ENCODE data around the gene PRTFDC1. TPM values are rescaled to one million over a fixed set of nuclear protein-coding genes. Genes with fewer than 3 reads are reported as not detected.

PRTFDC1 gene
- polyA plus RNA-seq, 1 donor (not counting 4 experiments of a cell fraction or from before 2014, with no cell fraction given): 2.2 TPM

- DNase-seq (ENCODE audit: low read depth, low spot score) (no peak), FAIRE-seq (no peak)
- no peak overlapping the region for H3K4me3 ChIP-seq (ENCODE audit: control insufficient read depth in 2 of 3, extremely low read depth in 1 of 3, insufficient read depth in 2 of 3, low read depth in 1 of 3, low read length in 3 of 3)
- H3K9me3 ChIP-seq (ENCODE audit: control insufficient read depth, low read depth, low read length): no peaks in the 10 kb centered on the region
- H3K36me3 ChIP-seq (ENCODE audit: control insufficient read depth in 2 of 2, extremely low read depth in 1 of 2, insufficient read depth in 2 of 2, low read length in 2 of 2): no peaks in the 10 kb centered on the region
- H2AFZ ChIP-seq (ENCODE audit: control insufficient read depth, low read length): no peak overlapping the region
- H4K20me1 ChIP-seq (ENCODE audit: control insufficient read depth, extremely low read depth, insufficient read depth, low read length): no peaks in the 10 kb centered on the region
- peaks cover 17% of the 10 kb centered on the region for H3K4me1 ChIP-seq (ENCODE audit: control insufficient read depth, extremely low read depth, insufficient read depth, low read length)
- no peaks in the 10 kb centered on the region for H3K27me3 ChIP-seq (ENCODE audit: control insufficient read depth, extremely low read depth, insufficient read depth, low read length)
- no peaks in the 10 kb centered on the region for H3K79me2 ChIP-seq (ENCODE audit: control insufficient read depth, insufficient read depth, low read length)
- H3K9me1 ChIP-seq (ENCODE audit: control insufficient read depth, extremely low read depth, insufficient read depth, low read length): no peaks in the 10 kb centered on the region
- no peak for TF ChIP-seq EZH2 (IDR thresholded peaks at IDR 0.05; ENCODE audit: low read length)
- no peak for TF ChIP-seq CTCF (optimal IDR thresholded peaks at IDR 0.05 in 1 of 3, IDR thresholded peaks at IDR 0.05 in 1 of 3, conservative IDR thresholded peaks at IDR 0.05 in 1 of 3; ENCODE audit: extremely low read depth in 1 of 3, insufficient read depth in 2 of 3, low read length in 3 of 3)
- dilution Hi-C loops (cut with MboI; ENCODE audit: extremely low pct_ligation_motif_present, low sequenced_read_pairs): no loop called here
- no peak overlapping the region for H3K4me2 ChIP-seq (ENCODE audit: control insufficient read depth, extremely low read depth, insufficient read depth, low read depth, low read length)
- H3K27ac ChIP-seq (ENCODE audit: control insufficient read depth, insufficient read depth, low read length): no peak overlapping the region
- no peak overlapping the region for H3K9ac ChIP-seq (ENCODE audit: control insufficient read depth, extremely low read depth, insufficient read depth, low read length)
These were observed 104.2 kb downstream of the PRTFDC1 start for GRCh38 chr10:24848195-24848594.

GRCh38 chr10:24847112-24848070 is 105.0 kb downstream of the PRTFDC1 start:
- no peaks in the 10 kb centered on the region for H3K9me1 ChIP-seq (ENCODE audit: control insufficient read depth, extremely low read depth, insufficient read depth, low read length)
- H3K4me1 ChIP-seq (ENCODE audit: control insufficient read depth, extremely low read depth, insufficient read depth, low read length): peaks cover 17% of the 10 kb centered on the region
- FAIRE-seq (no peak), DNase-seq (ENCODE audit: low read depth, low spot score) (no peak)
- H3K36me3 ChIP-seq (ENCODE audit: control insufficient read depth in 2 of 2, extremely low read depth in 1 of 2, insufficient read depth in 2 of 2, low read length in 2 of 2): no peaks in the 10 kb centered on the region
- no peaks in the 10 kb centered on the region for H3K79me2 ChIP-seq (ENCODE audit: control insufficient read depth, insufficient read depth, low read length)
- no peaks in the 10 kb centered on the region for H4K20me1 ChIP-seq (ENCODE audit: control insufficient read depth, extremely low read depth, insufficient read depth, low read length)
- no peak overlapping the region for H3K4me2 ChIP-seq (ENCODE audit: control insufficient read depth, extremely low read depth, insufficient read depth, low read depth, low read length)
- no peaks in the 10 kb centered on the region for H3K27me3 ChIP-seq (ENCODE audit: control insufficient read depth, extremely low read depth, insufficient read depth, low read length)
- dilution Hi-C loops (cut with MboI; ENCODE audit: extremely low pct_ligation_motif_present, low sequenced_read_pairs): no loop called here
- no peak overlapping the region for H3K9ac ChIP-seq (ENCODE audit: control insufficient read depth, extremely low read depth, insufficient read depth, low read length)
- H3K4me3 ChIP-seq (ENCODE audit: control insufficient read depth in 2 of 3, extremely low read depth in 1 of 3, insufficient read depth in 2 of 3, low read depth in 1 of 3, low read length in 3 of 3): no peak overlapping the region
- H2AFZ ChIP-seq (ENCODE audit: control insufficient read depth, low read length): no peak overlapping the region
- no peaks in the 10 kb centered on the region for H3K9me3 ChIP-seq (ENCODE audit: control insufficient read depth, low read depth, low read length)
- TF ChIP-seq CTCF (optimal IDR thresholded peaks at IDR 0.05 in 1 of 3, IDR thresholded peaks at IDR 0.05 in 1 of 3, conservative IDR thresholded peaks at IDR 0.05 in 1 of 3; ENCODE audit: extremely low read depth in 1 of 3, insufficient read depth in 2 of 3, low read length in 3 of 3) (no peak), EZH2 (IDR thresholded peaks at IDR 0.05; ENCODE audit: low read length) (no peak)
- H3K27ac ChIP-seq (ENCODE audit: control insufficient read depth, insufficient read depth, low read length): no peak overlapping the region
